HG02938 (cell line): ENCODE measurements around the gene SMIM35.
"Not testable (repeated sequence)": the region's sequence is repeated elsewhere in the genome, so short reads cannot be mapped to it uniquely, and the experiment has no call there.

Experiments used
- ATAC-seq: cut with Tn5 transposase; IDR thresholded peaks from one replicate; pipeline ENCODE4 v1.9.1; 2021; ENCODE audit warnings: mild to moderate bottlenecking, moderate library complexity; ENCODE audit not compliant: unreplicated experiment

Gene SMIM35

GRCh38 chr11:118082880-118083552 is 3.7 kb downstream of the SMIM35 start:
- no peak for ATAC-seq

- no peak for ATAC-seq
Observed at GRCh38 chr11:118081241-118081958, 5.4 kb downstream of the SMIM35 start.

GRCh38 chr11:118080296-118080695 is 6.5 kb downstream of the SMIM35 start:
- no peak for ATAC-seq

- ATAC-seq: no peak
Observed at GRCh38 chr11:118079491-118079890, 7.3 kb downstream of the SMIM35 start.

GRCh38 chr11:118078911-118079411 is 7.8 kb downstream of the SMIM35 start:
- ATAC-seq: no peak

- ATAC-seq: no peak
Observed at GRCh38 chr11:118076754-118077281, 9.9 kb downstream of the SMIM35 start, which contains the start of gene TMPRSS4. TMPRSS4 (plus strand) TSS chr11:118077078; CDS start chr11:118077303, 225 bp downstream.

- ATAC-seq: no peak
Observed at GRCh38 chr11:118074785-118075184, 12.0 kb downstream of the SMIM35 start.

GRCh38 chr11:118074091-118074685 is 12.6 kb downstream of the SMIM35 start:
- ATAC-seq: no peak

GRCh38 chr11:118073554-118073953 is 13.2 kb downstream of the SMIM35 start:
- ATAC-seq: no peak

- no peak for ATAC-seq
Observed at GRCh38 chr11:118071416-118072030, 15.2 kb downstream of the SMIM35 start.

- no peak for ATAC-seq
Observed at GRCh38 chr11:118068945-118069612, 17.7 kb downstream of the SMIM35 start.

- ATAC-seq: no peak
Observed at GRCh38 chr11:118068206-118068944, 18.4 kb downstream of the SMIM35 start.

GRCh38 chr11:118067006-118067405 is 19.8 kb downstream of the SMIM35 start:
- no peak for ATAC-seq

GRCh38 chr11:118065384-118065783 is 21.4 kb downstream of the SMIM35 start:
- ATAC-seq: no peak

GRCh38 chr11:118064956-118065355 is 21.8 kb downstream of the SMIM35 start:
- ATAC-seq: no peak

GRCh38 chr11:118062631-118063030 is 24.1 kb downstream of the SMIM35 start:
- ATAC-seq: not testable (repeated sequence)

GRCh38 chr11:118062181-118062580 is 24.6 kb downstream of the SMIM35 start:
- not testable (repeated sequence) for ATAC-seq

- ATAC-seq: no peak
Observed at GRCh38 chr11:118061586-118062125, 25.1 kb downstream of the SMIM35 start.

- no peak for ATAC-seq
Observed at GRCh38 chr11:118060869-118061268, 25.9 kb downstream of the SMIM35 start.
